Karpas-422 (cell line): ENCODE data around the gene BCL2L11. TPM values are rescaled to one million over a fixed set of nuclear protein-coding genes. Genes with fewer than 3 reads are reported as not detected.
"Not testable (repeated sequence)": the region's sequence is repeated elsewhere in the genome, so short reads cannot be mapped to it uniquely, and the experiment has no call there.

ENCODE experiments used
- DNase-seq: peaks from one replicate; pipeline ENCODE4 v3.0.0-alpha.2; 2015
- H2AFZ ChIP-seq: fragments of 200-600 bp; sonication (generic); 2 replicates; pipeline ENCODE4 v1.6.1; 2014; ENCODE audit warnings: antibody characterized with exemption, low read length, mixed read lengths
- H3K27ac ChIP-seq: fragments of 200-600 bp; sonication (generic); 2 replicates; pipeline ENCODE4 v1.5.1; 2014; ENCODE audit warnings: mild to moderate bottlenecking, low read length, moderate library complexity
- H3K27me3 ChIP-seq: fragments of 200-600 bp; sonication (generic); 2 replicates; pipeline ENCODE4 v1.6.1; 2014; ENCODE audit warnings: low read length, mixed read lengths
- H3K36me3 ChIP-seq: fragments of 200-600 bp; sonication (generic); 2 replicates; pipeline ENCODE4 v1.6.1; 2014; ENCODE audit warnings: low read length, mixed read lengths; ENCODE audit not compliant: insufficient read depth
- H3K4me1 ChIP-seq: fragments of 200-600 bp; sonication (generic); 2 replicates; pipeline ENCODE4 v1.6.1; 2014; ENCODE audit warnings: mild to moderate bottlenecking, low read length, mixed read lengths
- H3K4me2 ChIP-seq: fragments of 200-600 bp; sonication (generic); 2 replicates; pipeline ENCODE4 v1.6.1; 2014; ENCODE audit warnings: low read length, low read depth, mild to moderate bottlenecking; ENCODE audit not compliant: poor library complexity, severe bottlenecking
- H3K4me3 ChIP-seq: fragments of 200-600 bp; sonication (generic); 2 replicates; pipeline ENCODE4 v1.5.1; 2014; ENCODE audit warnings: mild to moderate bottlenecking, antibody characterized with exemption, low read length, mixed read lengths
- H3K79me2 ChIP-seq: fragments of 200-600 bp; sonication (generic); 2 replicates; pipeline ENCODE4 v1.6.1; 2014; ENCODE audit warnings: mild to moderate bottlenecking, low read length, mixed read lengths
- H3K9ac ChIP-seq: fragments of 200-600 bp; sonication (generic); 2 replicates; pipeline ENCODE4 v1.6.0; 2014; ENCODE audit warnings: low read length
- H3K9me2 ChIP-seq: fragments of 200-600 bp; sonication (generic), shearing (Covaris generic); replicated peaks from 2 replicates; pipeline ENCODE4 v1.6.0; 2014; ENCODE audit warnings: mild to moderate bottlenecking, low read length, moderate library complexity; ENCODE audit not compliant: insufficient read depth
- H3K9me3 ChIP-seq: fragments of 300-700, 200-600 bp; sonication (generic); 2 replicates; pipeline ENCODE4 v1.6.1; 2014; ENCODE audit warnings: low read length, mixed read lengths
- H4K20me1 ChIP-seq: fragments of 200-600 bp; sonication (generic); 2 replicates; pipeline ENCODE4 v1.6.1; 2014; ENCODE audit warnings: mild to moderate bottlenecking, antibody characterized with exemption, low read length, low read depth; ENCODE audit not compliant: insufficient read depth
- total RNA-seq: library from RNA; depleted of rRNA; stranded (reverse); fragments of >200 nt; shearing (Covaris generic); gene quantifications from 2 replicates; pipeline ENCODE4 v1.2.3, GENCODE V29; 2014; ENCODE audit warnings: low replicate concordance; rRNA removed

BCL2L11 gene
- 29.7 and 51.9 TPM in 2 replicates for total RNA-seq

- Histone ChIP-seq H3K27ac (peak within 1 kb of the TSS; percentile 89), H4K20me1 (peaks cover 40% of the 10 kb centered on the region), H3K79me2 (peaks cover 44% of the 10 kb centered on the region), H3K27me3 (no peaks in the 10 kb centered on the region; the same call in 1 of the 2 replicates), H3K36me3 (peaks cover 21% of the 10 kb centered on the region), H3K9me2 (no peaks in the 10 kb centered on the region), H3K9ac (peak within 1 kb of the TSS; percentile 97), H2AFZ (peak within 1 kb of the TSS; percentile 36; the same call in 1 of the 2 replicates), H3K9me3 (no peaks in the 10 kb centered on the region), H3K4me1 (peaks cover 73% of the 10 kb centered on the region), H3K4me2 (peak within 1 kb of the TSS; percentile 92), H3K4me3 (peak within 1 kb of the TSS; percentile 97)
- peak; percentile 97 for DNase-seq
Observed at GRCh38 chr2:111120253-111121027, at the start of gene BCL2L11. Gene BCL2L11, plus strand, starts transcription at chr2:111120914. Its CDS starts 2,832 bp downstream, at chr2:111123746.

- Histone ChIP-seq H3K9me3 (peaks cover 3% of the 10 kb centered on the region; the same call in 1 of the 2 replicates), H3K9ac (no peak overlapping the region), H3K4me2 (no peak overlapping the region), H3K27me3 (0 out of 2 replicates have a peak, but pooled peaks cover 5% of the 10 kb centered on the region), H3K9me2 (no peaks in the 10 kb centered on the region), H2AFZ (0 out of 2 replicates have a peak overlapping the region, but pooled peaks have one; percentile 49), H3K36me3 (no peaks in the 10 kb centered on the region), H3K4me3 (no peak overlapping the region), H4K20me1 (no peaks in the 10 kb centered on the region), H3K4me1 (peaks cover 7% of the 10 kb centered on the region), H3K27ac (no peak overlapping the region), H3K79me2 (no peaks in the 10 kb centered on the region)
- DNase-seq, result peak; percentile 45
Observed at GRCh38 chr2:111071600-111072171, 49.0 kb upstream of the BCL2L11 start.

- no peaks in the 10 kb centered on the region for H3K9me2 ChIP-seq
- H3K36me3 ChIP-seq, result no peaks in the 10 kb centered on the region
- peak; percentile 15 for DNase-seq
- no peak overlapping the region for H2AFZ ChIP-seq
- H3K4me1 ChIP-seq, result peaks cover 7% of the 10 kb centered on the region
- no peaks in the 10 kb centered on the region for H3K79me2 ChIP-seq
- H4K20me1 ChIP-seq, result no peaks in the 10 kb centered on the region
- H3K9me3 ChIP-seq, result peaks cover 3% of the 10 kb centered on the region; the same call in 1 of the 2 replicates
- H3K9ac ChIP-seq, result no peak overlapping the region
- no peak overlapping the region for H3K4me2 ChIP-seq
- H3K27ac ChIP-seq, result no peak overlapping the region
- no peak overlapping the region for H3K4me3 ChIP-seq
- H3K27me3 ChIP-seq, result peaks cover 6% of the 10 kb centered on the region; the same call in 1 of the 2 replicates
Observed at GRCh38 chr2:111072220-111072871, 48.4 kb upstream of the BCL2L11 start.

- H3K9ac ChIP-seq, H3K79me2 ChIP-seq, H3K4me2 ChIP-seq, H3K36me3 ChIP-seq, H2AFZ ChIP-seq, H3K27me3 ChIP-seq, H3K4me1 ChIP-seq, DNase-seq, H4K20me1 ChIP-seq, H3K9me3 ChIP-seq, H3K9me2 ChIP-seq, H3K27ac ChIP-seq, H3K4me3 ChIP-seq: not testable (repeated sequence)
Observed at GRCh38 chr2:111082659-111083058, 38.1 kb upstream of the BCL2L11 start.

- no peak overlapping the region for H2AFZ ChIP-seq
Observed at GRCh38 chr2:111091811-111092211, 28.9 kb upstream of the BCL2L11 start.

GRCh38 chr2:111094691-111095090 is 26.0 kb upstream of the BCL2L11 start:
- no peak overlapping the region for H3K4me2 ChIP-seq
- no peaks in the 10 kb centered on the region for H3K9me2 ChIP-seq
- no peaks in the 10 kb centered on the region for H3K9me3 ChIP-seq
- no peaks in the 10 kb centered on the region for H3K36me3 ChIP-seq
- no peak overlapping the region for H3K9ac ChIP-seq
- H3K79me2 ChIP-seq, result no peaks in the 10 kb centered on the region
- no peak for DNase-seq
- H3K27ac ChIP-seq, result no peak overlapping the region
- no peaks in the 10 kb centered on the region for H3K4me1 ChIP-seq
- H3K4me3 ChIP-seq, result no peak overlapping the region
- H4K20me1 ChIP-seq, result no peaks in the 10 kb centered on the region
- H3K27me3 ChIP-seq, result no peaks in the 10 kb centered on the region
- no peak overlapping the region for H2AFZ ChIP-seq

More at GRCh38 chr2:111091811-111092211, 28.9 kb upstream of the BCL2L11 start:
- Histone ChIP-seq H3K9ac (no peak overlapping the region), H4K20me1 (no peaks in the 10 kb centered on the region), H3K4me3 (no peak overlapping the region), H3K27ac (no peak overlapping the region), H3K79me2 (no peaks in the 10 kb centered on the region), H3K27me3 (no peaks in the 10 kb centered on the region), H3K4me1 (no peaks in the 10 kb centered on the region), H3K9me2 (no peaks in the 10 kb centered on the region), H3K9me3 (no peaks in the 10 kb centered on the region), H3K4me2 (no peak overlapping the region), H3K36me3 (no peaks in the 10 kb centered on the region)
- DNase-seq, result no peak

- Histone ChIP-seq H3K4me2 (no peak overlapping the region), H3K36me3 (no peaks in the 10 kb centered on the region), H3K4me1 (no peaks in the 10 kb centered on the region), H3K9me2 (no peaks in the 10 kb centered on the region), H3K27ac (no peak overlapping the region), H3K79me2 (no peaks in the 10 kb centered on the region), H3K27me3 (no peaks in the 10 kb centered on the region), H4K20me1 (no peaks in the 10 kb centered on the region), H3K4me3 (no peak overlapping the region), H2AFZ (no peak overlapping the region), H3K9ac (no peak overlapping the region), H3K9me3 (no peaks in the 10 kb centered on the region)
- DNase-seq, result no peak
Observed at GRCh38 chr2:111095434-111095833, 25.3 kb upstream of the BCL2L11 start.

- Histone ChIP-seq H3K9ac (no peak overlapping the region), H3K79me2 (no peaks in the 10 kb centered on the region), H3K9me2 (no peaks in the 10 kb centered on the region), H3K27ac (no peak overlapping the region), H3K36me3 (no peaks in the 10 kb centered on the region), H3K4me1 (no peaks in the 10 kb centered on the region), H3K9me3 (no peaks in the 10 kb centered on the region), H3K4me2 (no peak overlapping the region), H4K20me1 (no peaks in the 10 kb centered on the region), H2AFZ (no peak overlapping the region), H3K27me3 (no peaks in the 10 kb centered on the region), H3K4me3 (no peak overlapping the region)
- no peak for DNase-seq
Observed at GRCh38 chr2:111099402-111099801, 21.3 kb upstream of the BCL2L11 start.
